GM21360 (cell line): ENCODE data around the gene NOL11.
"Not testable (repeated sequence)": the region's sequence is repeated elsewhere in the genome, so short reads cannot be mapped to it uniquely, and the experiment has no call there.

ENCODE experiments used
- ATAC-seq: cut with Tn5 transposase; IDR thresholded peaks from one replicate; pipeline ENCODE4 v1.9.1; 2021; ENCODE audit warnings: mild to moderate bottlenecking, moderate library complexity; ENCODE audit not compliant: unreplicated experiment

NOL11 gene

GRCh38 chr17:67752160-67752559, 34.4 kb downstream of the NOL11 start:
- ATAC-seq = not testable (repeated sequence)

- ATAC-seq = no peak
Observed at GRCh38 chr17:67753026-67753425, 35.3 kb downstream of the NOL11 start.

- no peak for ATAC-seq
Observed at GRCh38 chr17:67754001-67754400, 36.3 kb downstream of the NOL11 start.

- not testable (repeated sequence) for ATAC-seq
Observed at GRCh38 chr17:67754686-67755085, 37.0 kb downstream of the NOL11 start.

- not testable (repeated sequence) for ATAC-seq
Observed at GRCh38 chr17:67756766-67757165, 39.0 kb downstream of the NOL11 start.

- no peak for ATAC-seq
Observed at GRCh38 chr17:67759355-67760171, 41.8 kb downstream of the NOL11 start.

- no peak for ATAC-seq
Observed at GRCh38 chr17:67765623-67766022, 47.9 kb downstream of the NOL11 start.

- no peak for ATAC-seq
Observed at GRCh38 chr17:67769231-67769630, 51.5 kb downstream of the NOL11 start.

- ATAC-seq = no peak
Observed at GRCh38 chr17:67770539-67770938, 52.8 kb downstream of the NOL11 start.

GRCh38 chr17:67772679-67773078, 54.9 kb downstream of the NOL11 start:
- no peak for ATAC-seq

GRCh38 chr17:67773246-67773645, 55.5 kb downstream of the NOL11 start:
- ATAC-seq = no peak

- no peak for ATAC-seq
Observed at GRCh38 chr17:67779098-67779672, 61.4 kb downstream of the NOL11 start.

- no peak for ATAC-seq
Observed at GRCh38 chr17:67784364-67785121, 66.8 kb downstream of the NOL11 start.

GRCh38 chr17:67785122-67785477, 67.4 kb downstream of the NOL11 start:
- no peak for ATAC-seq

- no peak for ATAC-seq
Observed at GRCh38 chr17:67785504-67785903, 67.8 kb downstream of the NOL11 start.
